Neural progenitor cell (in vitro differentiated cells): ENCODE data around the gene STK32B. TPM values are rescaled to one million over a fixed set of nuclear protein-coding genes. Genes with fewer than 3 reads are reported as not detected.

Experiments
- DNase-seq: peaks from one replicate; pipeline ENCODE4 v3.0.0-alpha.2; 2016; ENCODE audit warnings: low spot score
- H2AFZ ChIP-seq: fragments of 200-600 bp; sonication (generic); replicated peaks from 2 replicates; pipeline ENCODE4 v1.6.1; 2016; ENCODE audit warnings: antibody characterized with exemption
- H3F3A ChIP-seq: fragments of 200-600 bp; sonication (generic); 2 replicates; pipeline ENCODE4 v1.6.1; 2016; ENCODE audit warnings: antibody characterized with exemption, low read depth
- H3K27ac ChIP-seq: fragments of 200-600 bp; sonication (generic); 2 replicates; pipeline ENCODE4 v1.5.1; 2016; ENCODE audit warnings: mild to moderate bottlenecking
- H3K27me3 ChIP-seq: fragments of 200-600 bp; sonication (generic); 2 replicates; pipeline ENCODE4 v1.6.1; 2016; ENCODE audit warnings: mild to moderate bottlenecking, moderate library complexity
- H3K36me3 ChIP-seq: fragments of 200-600 bp; sonication (generic); 2 replicates; pipeline ENCODE4 v1.5.1; 2016
- H3K4me1 ChIP-seq: fragments of 200-600 bp; sonication (generic); 2 replicates; pipeline ENCODE4 v1.6.1; 2016; ENCODE audit warnings: mixed run types
- H3K4me2 ChIP-seq: fragments of 200-600 bp; sonication (generic); 2 replicates; pipeline ENCODE4 v1.6.1; 2016
- H3K4me3 ChIP-seq: fragments of 200-600 bp; sonication (generic); 2 replicates; pipeline ENCODE4 v1.5.1; 2016
- H3K79me2 ChIP-seq: fragments of 200-600 bp; sonication (generic); 2 replicates; pipeline ENCODE4 v1.6.1; 2016; ENCODE audit warnings: low read depth
- H3K9ac ChIP-seq: fragments of 200-600 bp; sonication (generic); 2 replicates; pipeline ENCODE4 v1.6.1; 2016
- H3K9me3 ChIP-seq: fragments of 200-600 bp; sonication (generic); 2 replicates; pipeline ENCODE4 v1.5.1; 2016; ENCODE audit warnings: low read depth
- H4K20me1 ChIP-seq: fragments of 200-600 bp; sonication (generic); 2 replicates; pipeline ENCODE4 v1.6.1; 2016; ENCODE audit warnings: low read depth
- H3K27ac Mint-ChIP-seq: 3 replicates; pipeline ENCODE4 v1.8.0; 2021; ENCODE audit warnings: mixed read lengths
- H3K27me3 Mint-ChIP-seq: 2 replicates; pipeline ENCODE4 v1.8.0; 2022; ENCODE audit warnings: low read depth, mild to moderate bottlenecking, inconsistent platforms, moderate library complexity, mixed read lengths; ENCODE audit not compliant: insufficient read depth
- H3K36me3 Mint-ChIP-seq: 3 replicates; pipeline ENCODE4 v1.8.0; 2021; ENCODE audit warnings: mixed read lengths
- H3K4me1 Mint-ChIP-seq: 3 replicates; pipeline ENCODE4 v1.8.0; 2021; ENCODE audit warnings: mixed read lengths
- H3K4me3 Mint-ChIP-seq: 3 replicates; pipeline ENCODE4 v1.8.0; 2021; ENCODE audit warnings: mild to moderate bottlenecking, moderate library complexity, mixed read lengths
- H3K9me3 Mint-ChIP-seq: 3 replicates; pipeline ENCODE4 v1.8.0; 2020; ENCODE audit warnings: mixed read lengths
- EZH2 ChIP-seq: fragments of 200-600 bp; sonication (generic); IDR thresholded peaks from 2 replicates; pipeline ENCODE4 v1.6.1; 2017; ENCODE audit warnings: antibody characterized with exemption, mild to moderate bottlenecking, moderate library complexity
- EZH2phosphoT487 ChIP-seq: fragments of 200-600 bp; sonication (generic); IDR thresholded peaks from 2 replicates; pipeline ENCODE4 v1.6.1; 2017; ENCODE audit warnings: antibody characterized with exemption
- total RNA-seq: library from RNA; depleted of rRNA; stranded (reverse); fragments of >200 nt; gene quantifications from 2 replicates; pipeline ENCODE4 v1.2.3, GENCODE V29; 2015; ENCODE audit warnings: low replicate concordance
- TF ChIP-seq, protein P1 (sequence below): fragments of 200-600 bp; sonication (generic); IDR thresholded peaks from 2 replicates; pipeline ENCODE4 v1.5.1; 2017; ENCODE audit warnings: antibody characterized with exemption, mild to moderate bottlenecking

STK32B gene
- total RNA-seq, 1 donor from 2014 or later = 2.5 TPM

GRCh38 chr4:5203309-5203992 lies 152.2 kb downstream of the STK32B start:
- peaks cover 3% of the 10 kb centered on the region for H3K4me1 ChIP-seq
- Mint-ChIP-seq H3K4me3 (no peak overlapping the region), H3K4me1 (peaks cover 30% of the 10 kb centered on the region), H3K27ac (no peak overlapping the region), H3K27me3 (peaks cover 18% of the 10 kb centered on the region), H3K36me3 (no peaks in the 10 kb centered on the region), H3K9me3 (peaks cover 11% of the 10 kb centered on the region)
- H3K27ac ChIP-seq = no peak overlapping the region
- no peaks in the 10 kb centered on the region for H3K36me3 ChIP-seq
- no peak overlapping the region for H3K9ac ChIP-seq
- no peaks in the 10 kb centered on the region for H4K20me1 ChIP-seq
- H3F3A ChIP-seq = no peaks in the 10 kb centered on the region
- no peak for DNase-seq
- TF ChIP-seq EZH2phosphoT487 (no peak), EZH2 (no peak)
- TF ChIP-seq, protein P1, sequence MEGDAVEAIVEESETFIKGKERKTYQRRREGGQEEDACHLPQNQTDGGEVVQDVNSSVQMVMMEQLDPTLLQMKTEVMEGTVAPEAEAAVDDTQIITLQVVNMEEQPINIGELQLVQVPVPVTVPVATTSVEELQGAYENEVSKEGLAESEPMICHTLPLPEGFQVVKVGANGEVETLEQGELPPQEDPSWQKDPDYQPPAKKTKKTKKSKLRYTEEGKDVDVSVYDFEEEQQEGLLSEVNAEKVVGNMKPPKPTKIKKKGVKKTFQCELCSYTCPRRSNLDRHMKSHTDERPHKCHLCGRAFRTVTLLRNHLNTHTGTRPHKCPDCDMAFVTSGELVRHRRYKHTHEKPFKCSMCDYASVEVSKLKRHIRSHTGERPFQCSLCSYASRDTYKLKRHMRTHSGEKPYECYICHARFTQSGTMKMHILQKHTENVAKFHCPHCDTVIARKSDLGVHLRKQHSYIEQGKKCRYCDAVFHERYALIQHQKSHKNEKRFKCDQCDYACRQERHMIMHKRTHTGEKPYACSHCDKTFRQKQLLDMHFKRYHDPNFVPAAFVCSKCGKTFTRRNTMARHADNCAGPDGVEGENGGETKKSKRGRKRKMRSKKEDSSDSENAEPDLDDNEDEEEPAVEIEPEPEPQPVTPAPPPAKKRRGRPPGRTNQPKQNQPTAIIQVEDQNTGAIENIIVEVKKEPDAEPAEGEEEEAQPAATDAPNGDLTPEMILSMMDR = no peak
- H2AFZ ChIP-seq = no peak overlapping the region
- H3K4me2 ChIP-seq = no peak overlapping the region
- no peaks in the 10 kb centered on the region for H3K79me2 ChIP-seq
- no peak overlapping the region for H3K4me3 ChIP-seq
- H3K27me3 ChIP-seq = no peaks in the 10 kb centered on the region
- H3K9me3 ChIP-seq = no peaks in the 10 kb centered on the region

GRCh38 chr4:5203993-5204310 lies 152.7 kb downstream of the STK32B start:
- no peak overlapping the region for H3K4me3 ChIP-seq
- no peak overlapping the region for H2AFZ ChIP-seq
- Mint-ChIP-seq H3K27me3 (peaks cover 18% of the 10 kb centered on the region), H3K36me3 (no peaks in the 10 kb centered on the region), H3K4me1 (peaks cover 25% of the 10 kb centered on the region), H3K9me3 (peaks cover 11% of the 10 kb centered on the region), H3K27ac (no peak overlapping the region), H3K4me3 (no peak overlapping the region)
- H4K20me1 ChIP-seq = no peaks in the 10 kb centered on the region
- H3K9me3 ChIP-seq = no peaks in the 10 kb centered on the region
- no peak for DNase-seq
- TF ChIP-seq, protein P1 = no peak
- TF ChIP-seq EZH2 (no peak), EZH2phosphoT487 (no peak)
- no peaks in the 10 kb centered on the region for H3K36me3 ChIP-seq
- no peak overlapping the region for H3K27ac ChIP-seq
- no peak overlapping the region for H3K4me2 ChIP-seq
- H3K79me2 ChIP-seq = no peaks in the 10 kb centered on the region
- no peaks in the 10 kb centered on the region for H3K27me3 ChIP-seq
- H3K4me1 ChIP-seq = peaks cover 2% of the 10 kb centered on the region
- H3K9ac ChIP-seq = no peak overlapping the region
- H3F3A ChIP-seq = no peaks in the 10 kb centered on the region

DNA sequence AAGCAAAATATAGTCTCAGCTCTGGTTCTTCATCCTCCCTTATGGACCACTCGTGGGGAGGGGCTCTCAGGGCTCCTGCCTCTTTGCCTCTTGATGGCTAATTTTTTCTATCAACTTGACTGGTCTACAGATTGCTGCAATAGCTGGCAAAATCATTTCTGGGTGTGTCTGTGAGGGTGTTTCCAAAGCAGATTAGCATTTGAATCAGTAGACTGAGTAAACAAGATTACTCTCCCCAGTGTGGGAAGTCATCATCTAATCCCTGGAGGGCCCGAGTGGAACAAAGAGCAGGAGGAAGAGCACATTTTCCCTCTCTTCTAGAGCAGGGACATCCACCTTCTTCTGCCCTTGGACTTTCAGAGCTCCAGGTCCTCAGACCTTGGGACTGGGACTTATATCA lies 153.5 kb downstream of the STK32B start:
- Histone ChIP-seq H4K20me1 (no peaks in the 10 kb centered on the region), H3K4me1 (no peaks in the 10 kb centered on the region), H3F3A (no peaks in the 10 kb centered on the region), H3K36me3 (no peaks in the 10 kb centered on the region), H3K79me2 (no peaks in the 10 kb centered on the region), H3K27me3 (no peaks in the 10 kb centered on the region), H3K27ac (no peak overlapping the region), H3K9ac (no peak overlapping the region), H2AFZ (no peak overlapping the region), H3K9me3 (no peaks in the 10 kb centered on the region), H3K4me2 (no peak overlapping the region), H3K4me3 (no peak overlapping the region)
- no peak for DNase-seq
- peaks cover 11% of the 10 kb centered on the region for H3K9me3 Mint-ChIP-seq
- H3K36me3 Mint-ChIP-seq = no peaks in the 10 kb centered on the region
- TF ChIP-seq, protein P1 = no peak
- TF ChIP-seq EZH2 = no peak
- TF ChIP-seq EZH2phosphoT487 = no peak
- H3K27me3 Mint-ChIP-seq = peaks cover 18% of the 10 kb centered on the region
- peaks cover 19% of the 10 kb centered on the region for H3K4me1 Mint-ChIP-seq
- no peak overlapping the region for H3K27ac Mint-ChIP-seq
- no peak overlapping the region for H3K4me3 Mint-ChIP-seq
